BJ (cell line): ENCODE data around the gene REM2. TPM values are rescaled to one million over a fixed set of nuclear protein-coding genes. Genes with fewer than 3 reads are reported as not detected.

Experiments
- CTCF ChIA-PET: fragments of 350-600 bp; formaldehyde crosslinking; extraction: SDS; loops from one replicate; lab custom pipeline; 2021; ENCODE audit warnings: antibody characterized with exemption, inconsistent platforms; lab: Yijun Ruan, JAX
- POLR2A ChIA-PET: fragments of 300-600 bp; sonication (Branson Sonifier 250); formaldehyde crosslinking; extraction: SDS; loops from one replicate; lab custom pipeline; 2021; ENCODE audit warnings: antibody characterized with exemption; lab: Charles Lee
- DNase-seq: peaks from one replicate; pipeline ENCODE4 v3.0.0-alpha.2; 2011; ENCODE audit warnings: low read depth
- H3K27me3 ChIP-seq: 2 replicates; pipeline ENCODE4 v1.6.0; 2011; ENCODE audit warnings: low read length; ENCODE audit not compliant: control insufficient read depth, insufficient read depth
- H3K36me3 ChIP-seq: 2 replicates; pipeline ENCODE4 v1.5.1; 2011; ENCODE audit warnings: low read length; ENCODE audit not compliant: control insufficient read depth, insufficient read depth
- H3K4me3 ChIP-seq: 2 replicates; pipeline ENCODE4 v1.5.1; 2011; ENCODE audit warnings: low read depth, mild to moderate bottlenecking, control low read depth, low read length
- CTCF ChIP-seq: IDR thresholded peaks from 2 replicates; pipeline ENCODE4 v1.5.1; 2011; ENCODE audit warnings: low read depth, mild to moderate bottlenecking, control low read depth, inconsistent platforms, low read length, moderate library complexity; ENCODE audit not compliant: insufficient read depth
- polyA plus RNA-seq: library from polyadenylated mRNA; depleted of rRNA; stranded (reverse); fragments of >200 nt; gene quantifications from 2 replicates; pipeline ENCODE4 v1.2.3, GENCODE V29; 2011

REM2 gene
- polyA plus RNA-seq, 1 experiment, result 0.10 TPM

GRCh38 chr14:22893706-22894105, 10.7 kb downstream of the REM2 start:
- CTCF ChIA-PET, result interaction anchor here (1.0 to 10.4 kb wide), 5 partner anchors 11 to 219 kb away, joined by 3 to 95 read pairs (median 6); partner anchors contain the start of genes LRP10 and REM2
- POLR2A ChIA-PET, result interaction anchor here (0.6 kb wide), 1 partner anchor 91 kb away, joined by 6 read pairs; no protein-coding TSS in a partner anchor
- no peak for TF ChIP-seq CTCF
- no peaks in the 10 kb centered on the region for H3K27me3 ChIP-seq
- no peak for DNase-seq
- no peaks in the 10 kb centered on the region for H3K36me3 ChIP-seq
- no peak overlapping the region for H3K4me3 ChIP-seq

- CTCF ChIA-PET, result interaction anchor here (1.1 to 10.4 kb wide), 5 partner anchors 8 to 338 kb away, joined by 3 to 95 read pairs (median 6); partner anchors contain the start of gene LRP10
- no peak for TF ChIP-seq CTCF
Measured at GRCh38 chr14:22895402-22895801, 12.4 kb downstream of the REM2 start.

DNA sequence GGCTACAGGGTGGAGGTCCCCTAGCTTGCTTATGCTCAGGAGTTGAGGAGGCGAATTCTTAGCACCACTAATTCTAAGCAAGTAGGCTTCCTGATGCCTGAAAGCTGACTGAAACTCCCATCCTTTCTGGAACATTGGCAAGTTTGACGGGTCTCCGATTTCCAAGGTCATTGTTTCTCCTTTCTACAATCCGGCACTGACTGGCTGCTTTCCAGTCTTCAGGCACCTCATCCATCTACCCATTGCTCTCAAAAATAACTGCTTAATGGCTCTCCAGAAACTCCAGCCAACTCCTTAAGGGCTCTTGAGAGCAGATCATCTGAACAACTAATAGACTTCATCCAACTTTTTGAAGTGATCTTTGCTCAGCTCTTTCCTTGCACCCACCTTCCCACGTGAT, 13.3 kb downstream of the REM2 start:
- CTCF ChIA-PET, result interaction anchor here (1.1 to 10.4 kb wide), 10 partner anchors 9 to 339 kb away, joined by 3 to 95 read pairs (median 4); partner anchors contain the start of gene LRP10
- no peak for DNase-seq

More at GRCh38 chr14:22895402-22895801, 12.4 kb downstream of the REM2 start:
- no peaks in the 10 kb centered on the region for H3K36me3 ChIP-seq
- no peaks in the 10 kb centered on the region for H3K27me3 ChIP-seq
- no peak overlapping the region for H3K4me3 ChIP-seq
- POLR2A ChIA-PET, result no interaction called here
- no peak for DNase-seq

DNA sequence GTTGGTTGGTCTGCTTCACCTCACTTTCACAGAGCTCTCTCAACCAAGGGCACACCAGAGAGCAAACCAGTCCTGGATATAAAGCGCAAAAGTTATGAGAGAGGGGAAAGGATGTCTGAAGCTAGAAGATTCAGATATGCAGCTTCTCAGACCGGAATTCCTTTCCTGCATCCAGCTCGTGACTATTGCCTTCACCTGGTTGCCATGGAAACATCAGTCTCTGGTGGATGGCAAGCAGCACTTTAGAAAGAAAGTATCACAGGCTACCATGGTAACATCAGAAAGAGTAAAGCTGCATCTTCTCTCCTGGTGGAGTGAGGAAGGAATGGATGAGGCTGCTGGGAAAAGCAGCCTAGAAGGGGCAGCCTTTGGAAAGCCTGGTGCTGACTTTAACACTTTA, 13.7 kb downstream of the REM2 start:
- ChIA-PET CTCF (interaction anchor here (0.6 to 10.4 kb wide), 11 partner anchors 10 to 340 kb away, joined by 3 to 95 read pairs (median 4); partner anchors contain the start of gene LRP10), POLR2A (interaction anchor here (0.6 kb wide), 1 partner anchor 113 kb away, joined by 6 read pairs; no protein-coding TSS in a partner anchor)
- TF ChIP-seq CTCF, result no peak
- Histone ChIP-seq H3K27me3 (no peaks in the 10 kb centered on the region), H3K4me3 (no peak overlapping the region), H3K36me3 (peaks cover 2% of the 10 kb centered on the region; the same call in 1 of the 2 replicates)
- DNase-seq, result no peak

More for the DNA sequence above, 13.3 kb downstream of the REM2 start:
- Histone ChIP-seq H3K27me3 (no peaks in the 10 kb centered on the region), H3K4me3 (no peak overlapping the region), H3K36me3 (0 out of 2 replicates have a peak, but pooled peaks cover 2% of the 10 kb centered on the region)
- POLR2A ChIA-PET, result no interaction called here
- TF ChIP-seq CTCF, result no peak

- Histone ChIP-seq H3K27me3 (no peaks in the 10 kb centered on the region), H3K4me3 (no peak overlapping the region), H3K36me3 (peaks cover 5% of the 10 kb centered on the region; the same call in 1 of the 2 replicates)
- no peak for TF ChIP-seq CTCF
- ChIA-PET POLR2A (interaction anchor here (0.6 kb wide), 1 partner anchor 114 kb away, joined by 6 read pairs; no protein-coding TSS in a partner anchor), CTCF (interaction anchor here (0.6 to 10.4 kb wide), 11 partner anchors 10 to 341 kb away, joined by 3 to 95 read pairs (median 4); partner anchors contain the start of gene LRP10)
- no peak for DNase-seq
Measured at GRCh38 chr14:22897357-22897756, 14.3 kb downstream of the REM2 start.
